Spinal cord (tissue), 10 donors: Measurements from ENCODE around the gene ATF1. TPM values are rescaled to one million over a fixed set of nuclear protein-coding genes. Genes with fewer than 3 reads are reported as not detected.
A peak's percentile ranks its signal among the peaks of the same experiment; 100 is the strongest.
"Not testable (repeated sequence)": the region's sequence is repeated elsewhere in the genome, so short reads cannot be mapped to it uniquely, and the experiment has no call there.

Source experiments
- DNase-seq, 6 donors: peaks; one replicate each; pipeline versions ENCODE4 v3.0.0 to v3.0.0-alpha.2; 2013 to 2015; ENCODE audit warnings: low spot score in 6 of 6, low read depth in 4 of 6
- H3K27ac ChIP-seq: one replicate; pipeline ENCODE4 v1.5.1; 2013; ENCODE audit warnings: low read depth, low read length, control low read depth
- H3K27me3 ChIP-seq: one replicate; pipeline ENCODE4 v1.6.1; 2013; ENCODE audit warnings: low read length; ENCODE audit not compliant: control insufficient read depth, insufficient read depth
- H3K36me3 ChIP-seq: one replicate; pipeline ENCODE4 v1.6.1; 2013; ENCODE audit warnings: low read length; ENCODE audit not compliant: control insufficient read depth, insufficient read depth
- H3K4me1 ChIP-seq: one replicate; pipeline ENCODE4 v1.6.1; 2013; ENCODE audit warnings: low read length; ENCODE audit not compliant: control insufficient read depth, insufficient read depth
- H3K4me3 ChIP-seq: one replicate; pipeline ENCODE4 v1.5.1; 2013; ENCODE audit warnings: low read depth, low read length, control low read depth
- H3K9me3 ChIP-seq: one replicate; pipeline ENCODE4 v1.6.1; 2013; ENCODE audit warnings: low read length; ENCODE audit not compliant: control insufficient read depth, insufficient read depth
- WGBS: methylation state at CpG from one replicate; pipeline ENCODE4 v1.1.5; 2013; ENCODE audit warnings: missing lambda C conversion rate; ENCODE audit not compliant: insufficient coverage; 5-methylcytosine and 5-hydroxymethylcytosine counted together
- polyA plus RNA-seq, 2 donors: library from polyadenylated mRNA; unstranded; fragments of 120-200 nt; gene quantifications; one replicate each; pipeline ENCODE4 v1.2.1, GENCODE V29; 2013; ENCODE audit not compliant: insufficient read length in 2 of 2
- total RNA-seq, 2 donors: library from RNA; depleted of rRNA in 1 of 2; stranded (reverse); fragments of 120-200 nt in 1 of 2; fragments of >200 nt in 1 of 2; gene quantifications; one replicate each; pipeline versions ENCODE4 v1.2.3 to v1.2.4, GENCODE V29; 2013 to 2014
- donor health status: healthy.

ATF1 gene
- total and polyA plus RNA-seq, 4 donors: 17.8 to 49.3 (median 21.7) TPM

DNA sequence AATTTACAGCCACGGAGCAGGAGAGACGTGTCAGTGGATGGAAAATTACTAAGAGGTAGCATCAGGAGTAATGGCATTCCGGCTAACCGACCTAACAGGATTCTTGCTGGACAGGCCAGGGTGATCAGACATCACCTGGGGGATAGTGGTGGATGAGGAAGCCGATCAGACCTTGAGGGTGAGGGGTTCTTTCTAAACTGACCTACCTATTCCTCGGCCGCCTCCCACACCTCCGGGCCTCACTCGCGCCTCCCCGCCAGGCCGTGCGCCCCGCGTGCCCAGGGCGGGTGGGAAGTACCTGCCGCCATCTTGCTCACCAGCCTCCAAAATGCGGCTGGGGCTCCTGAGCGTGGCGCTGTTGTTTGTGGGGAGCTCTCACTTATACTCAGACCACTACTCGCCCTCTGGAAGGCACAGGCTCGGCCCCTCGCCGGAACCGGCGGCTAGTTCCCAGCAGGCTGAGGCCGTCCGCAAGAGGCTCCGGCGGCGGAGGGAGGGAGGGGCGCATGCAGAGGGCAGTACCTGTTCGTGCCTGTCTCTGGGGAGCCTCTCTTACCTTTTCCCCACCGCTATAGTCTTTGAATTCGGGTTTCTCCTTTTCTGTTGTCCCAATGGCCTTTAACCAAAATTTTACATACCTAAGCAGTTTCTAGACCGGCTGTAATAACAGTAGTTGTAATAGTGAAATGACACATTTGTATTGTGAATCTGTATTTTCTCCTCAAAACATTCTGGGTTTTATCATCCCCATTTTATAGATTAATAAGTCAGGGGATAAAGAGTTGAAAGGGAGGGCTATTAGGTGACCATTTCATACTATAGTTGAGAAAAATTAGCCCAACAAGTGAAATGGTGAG lies 79.0 kb downstream of the ATF1 start, which contains the start of gene TMPRSS12:
Gene TMPRSS12 (plus strand): TSS at position 290 of the 857 bp plus-strand sequence. CDS start 39 bp downstream, at position 329.
- WGBS: 39% methylated on average over 18 of the region's 36 CpGs
- no peaks in the 10 kb centered on the region for H3K9me3 ChIP-seq
- peaks cover 7% of the 10 kb centered on the region for H3K4me1 ChIP-seq
- peaks cover 3% of the 10 kb centered on the region for H3K27me3 ChIP-seq
- H3K4me3 ChIP-seq: peak within 1 kb of the TSS; percentile 37
- DNase-seq: peak in 2 of 6 donors; percentile 23 to 35
- H3K36me3 ChIP-seq: no peaks in the 10 kb centered on the region
- no peak within 1 kb of the TSS for H3K27ac ChIP-seq

GRCh38 chr12:50845021-50845647 lies 81.2 kb downstream of the ATF1 start:
- Histone ChIP-seq H3K4me3 (no peak overlapping the region), H3K4me1 (peaks cover 7% of the 10 kb centered on the region), H3K27ac (no peak overlapping the region), H3K9me3 (no peaks in the 10 kb centered on the region), H3K36me3 (no peaks in the 10 kb centered on the region), H3K27me3 (peaks cover 3% of the 10 kb centered on the region)
- DNase-seq: no peak

DNA sequence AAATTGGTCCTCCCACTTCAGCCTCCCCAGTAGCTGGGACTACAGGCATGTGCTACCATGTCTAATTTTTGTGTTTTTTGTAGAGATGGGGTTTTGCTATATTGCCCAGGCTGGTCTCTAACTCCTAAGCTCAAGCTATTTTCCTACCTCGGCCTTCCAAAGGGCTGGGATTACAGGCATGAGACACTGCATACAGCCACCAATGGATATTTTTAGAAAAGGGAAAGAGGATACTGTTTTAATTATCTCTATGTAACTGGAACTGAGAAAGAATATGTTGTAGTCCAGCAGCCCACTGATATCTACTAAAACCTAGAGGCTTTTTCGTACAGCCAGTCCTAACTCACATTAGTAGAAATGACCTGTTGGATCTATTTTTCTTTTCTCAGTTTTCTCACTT lies 85.1 kb downstream of the ATF1 start:
- no peaks in the 10 kb centered on the region for H3K36me3 ChIP-seq
- H3K27ac ChIP-seq: no peak overlapping the region
- H3K4me1 ChIP-seq: no peaks in the 10 kb centered on the region
- no peak for DNase-seq
- H3K4me3 ChIP-seq: no peak overlapping the region
- H3K9me3 ChIP-seq: no peaks in the 10 kb centered on the region
- no CpG with 5 or more reads among the region's 2 CpGs for WGBS
- H3K27me3 ChIP-seq: no peaks in the 10 kb centered on the region

DNA sequence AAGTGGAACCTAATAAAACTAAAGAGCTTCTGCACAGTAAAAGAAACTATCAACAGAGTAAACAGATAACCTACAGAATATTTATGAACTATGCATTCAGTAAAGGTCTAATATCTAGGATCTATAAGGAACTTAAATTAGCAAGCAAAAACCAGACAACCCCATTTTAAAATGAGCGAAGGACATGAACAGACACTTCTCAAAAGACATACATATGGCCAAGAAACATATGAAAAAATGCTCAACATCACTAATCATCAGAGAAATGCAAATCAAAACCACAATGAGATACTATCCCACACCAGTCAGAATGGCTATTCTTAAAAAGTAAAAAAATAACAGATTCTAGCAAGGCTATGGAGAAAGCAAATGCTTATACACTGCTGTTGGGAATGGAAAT lies 91.3 kb downstream of the ATF1 start:
- not testable (repeated sequence) for H3K4me3 ChIP-seq, H3K9me3 ChIP-seq, H3K27me3 ChIP-seq, H3K36me3 ChIP-seq, H3K4me1 ChIP-seq, H3K27ac ChIP-seq, DNase-seq
- WGBS: no CpG with 5 or more reads among the region's 1 CpG

GRCh38 chr12:50855679-50856078 lies 91.8 kb downstream of the ATF1 start:
- not testable (repeated sequence) for H3K4me1 ChIP-seq

DNA sequence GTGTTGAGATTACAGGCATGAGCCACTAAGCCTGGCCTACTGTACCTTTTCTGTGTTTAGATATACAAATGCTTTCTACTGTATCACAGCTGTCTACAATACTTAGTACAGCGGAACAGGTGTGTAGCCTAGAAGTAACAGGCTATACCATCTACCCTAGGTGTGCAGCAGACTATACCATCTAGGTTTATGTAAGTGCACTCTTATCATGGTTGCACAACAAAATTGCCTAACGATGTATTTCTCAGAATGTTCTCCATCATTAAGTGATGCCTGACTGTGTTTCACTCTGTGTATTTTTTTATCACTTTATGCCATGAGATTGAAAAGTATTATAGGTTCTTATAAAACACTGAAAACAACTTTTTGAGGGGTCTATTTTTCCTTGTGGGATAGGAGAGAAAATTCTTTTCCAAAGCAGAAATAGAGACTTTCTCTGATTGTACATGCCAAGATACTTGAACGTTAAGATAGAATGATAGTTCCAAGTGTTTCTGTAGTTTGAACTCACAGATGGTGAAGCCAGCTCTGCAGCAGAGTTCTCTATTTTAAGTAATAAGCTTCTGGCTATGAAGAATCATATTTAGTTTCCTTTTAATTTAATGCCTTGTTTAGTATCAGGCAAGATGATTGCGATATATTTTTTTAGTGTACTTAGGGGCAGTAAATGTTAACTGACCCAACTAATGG lies 95.9 kb downstream of the ATF1 start:
- Histone ChIP-seq H3K36me3 (no peaks in the 10 kb centered on the region), H3K27me3 (no peaks in the 10 kb centered on the region), H3K27ac (no peak overlapping the region), H3K4me3 (no peak overlapping the region), H3K4me1 (no peaks in the 10 kb centered on the region), H3K9me3 (peaks cover 3% of the 10 kb centered on the region)
- DNase-seq: peak in 1 of 6 donors; percentile 63
- no CpG with 5 or more reads among the region's 4 CpGs for WGBS

More at GRCh38 chr12:50855679-50856078, 91.8 kb downstream of the ATF1 start:
- H3K36me3 ChIP-seq, DNase-seq, H3K9me3 ChIP-seq, H3K27ac ChIP-seq, H3K27me3 ChIP-seq, H3K4me3 ChIP-seq: not testable (repeated sequence)
- WGBS: no CpG with 5 or more reads among the region's 2 CpGs

- no peak for DNase-seq
- Histone ChIP-seq H3K27me3 (no peaks in the 10 kb centered on the region), H3K4me3 (no peak overlapping the region), H3K36me3 (no peaks in the 10 kb centered on the region), H3K9me3 (peaks cover 1% of the 10 kb centered on the region), H3K27ac (no peak overlapping the region), H3K4me1 (no peaks in the 10 kb centered on the region)
- WGBS: 93% methylated on average over 6 of the region's 6 CpGs
Measured at GRCh38 chr12:50862316-50862715, 98.4 kb downstream of the ATF1 start.

DNA sequence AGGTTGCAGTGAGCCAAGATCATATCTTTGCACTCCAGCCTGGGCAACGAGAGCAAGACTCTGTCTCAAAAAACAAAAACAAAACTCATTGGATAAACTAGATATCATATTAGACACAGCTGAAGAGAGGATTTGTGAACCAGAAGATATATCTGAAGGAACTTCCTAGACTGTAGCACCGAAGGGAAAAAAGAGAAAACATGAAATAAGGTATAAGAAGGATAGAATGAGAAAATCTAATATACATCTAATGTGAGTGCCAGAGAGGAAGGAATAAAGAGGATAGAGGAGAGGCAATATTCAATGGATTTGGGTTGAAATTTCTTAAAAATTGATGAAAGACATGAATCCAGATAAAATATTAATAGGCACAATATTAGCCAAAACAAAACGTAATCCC lies 101.4 kb downstream of the ATF1 start:
- no CpG with 5 or more reads among the region's 3 CpGs for WGBS
- Histone ChIP-seq H3K4me1 (no peaks in the 10 kb centered on the region), H3K9me3 (peaks cover 1% of the 10 kb centered on the region)

GRCh38 chr12:50868881-50869280 lies 105.0 kb downstream of the ATF1 start:
- not testable (repeated sequence) for H3K27ac ChIP-seq, H3K36me3 ChIP-seq, H3K4me3 ChIP-seq, H3K9me3 ChIP-seq, H3K27me3 ChIP-seq, DNase-seq, H3K4me1 ChIP-seq
- WGBS: no CpG with 5 or more reads among the region's 2 CpGs

More for the DNA sequence above, 101.4 kb downstream of the ATF1 start:
- H3K27ac ChIP-seq: no peak overlapping the region
- DNase-seq: no peak
- no peak overlapping the region for H3K4me3 ChIP-seq
- H3K27me3 ChIP-seq: no peaks in the 10 kb centered on the region
- no peaks in the 10 kb centered on the region for H3K36me3 ChIP-seq
